Measurements from ENCODE around the gene TRPM5. TPM values are rescaled to one million over a fixed set of nuclear protein-coding genes. Genes with fewer than 3 reads are reported as not detected.

Gene TRPM5
- total and polyA plus RNA-seq, 2 of the 8 experiments (the other 6 are each of a cell fraction or from before 2014, with no cell fraction given), result 0.02 TPM; not detected in 1

DNA sequence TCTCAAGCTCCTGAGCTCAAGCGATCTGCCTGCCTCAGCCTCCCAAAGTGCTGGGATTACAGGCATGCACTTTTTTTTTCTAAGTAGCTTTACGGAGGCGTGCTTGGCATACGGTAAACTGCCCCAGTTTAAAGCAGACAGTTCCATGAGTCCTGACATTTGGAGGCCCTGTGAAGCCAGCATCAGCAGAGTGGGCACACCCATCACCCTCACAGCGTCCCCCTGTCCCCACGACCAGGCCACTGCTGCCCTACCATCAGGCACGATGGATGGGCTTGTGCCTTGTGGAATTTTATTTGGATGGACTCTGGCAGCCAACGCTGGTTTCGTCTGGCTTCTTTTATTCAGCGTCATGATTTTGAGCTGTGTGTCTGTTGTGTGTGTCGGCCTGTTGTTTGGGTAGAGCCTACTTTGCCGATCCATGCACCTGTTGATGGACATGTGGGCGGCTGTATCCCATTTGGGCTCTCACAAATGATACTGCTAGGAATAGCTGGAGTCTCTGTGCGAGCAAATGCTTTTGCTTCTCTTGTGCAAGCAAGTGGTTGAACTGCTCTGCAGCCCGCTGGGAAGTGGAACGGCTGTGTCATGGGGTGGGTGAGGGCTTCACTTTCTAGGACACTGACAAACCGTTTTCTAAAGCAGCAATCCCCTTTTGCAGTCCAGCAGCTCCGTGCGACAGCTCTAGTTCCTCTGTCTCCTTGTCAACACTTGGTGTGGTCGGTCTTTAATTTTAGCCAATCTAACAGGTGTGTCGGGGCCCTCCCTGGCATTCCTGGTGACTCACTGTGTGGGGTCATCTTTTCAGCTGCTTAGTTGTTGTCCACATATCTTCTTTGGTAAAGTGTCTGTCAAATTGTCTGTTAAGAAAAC is 24.3 kb upstream of the TRPM5 start (continued):
- TF ChIP-seq CHD7 (IDR thresholded peaks at IDR 0.05; ENCODE audit: insufficient replicate concordance, low read length) (no peak), RNF2 (IDR thresholded peaks at IDR 0.05; ENCODE audit: borderline replicate concordance, low read depth, low read length, missing control alignments, poor library complexity, severe bottlenecking) (no peak)

Data from H1 (cell line).